ENCODE measurements around the gene EBPL. TPM values are rescaled to one million over a fixed set of nuclear protein-coding genes. Genes with fewer than 3 reads are reported as not detected.

EBPL gene
- total RNA-seq, 2 donors from 2014 or later, result 95.4 to 114 TPM

- no peak for TF ChIP-seq POLR2A (IDR thresholded peaks at IDR 0.05)
- no peak for TF ChIP-seq POLR2AphosphoS5 (IDR thresholded peaks at IDR 0.05)
- TF ChIP-seq CTCF (IDR thresholded peaks at IDR 0.05), result no peak
- no peaks in the 10 kb centered on the region for H3K36me3 ChIP-seq
- no peak for DNase-seq (ENCODE audit: low spot score)
- intact Hi-C loops (cut with DNase I), result no loop called here
- H3K4me3 ChIP-seq, result no peak overlapping the region
- no peaks in the 10 kb centered on the region for H3K9me3 ChIP-seq
- 95% methylated on average over 6 of the region's 6 CpGs for WGBS
- no peaks in the 10 kb centered on the region for H3K27me3 ChIP-seq (replicated peaks; ENCODE audit: insufficient read depth)
- H3K27ac ChIP-seq, result no peak overlapping the region
- no peaks in the 10 kb centered on the region for H3K4me1 ChIP-seq (replicated peaks)
Observed at GRCh38 chr13:49676581-49677298, 14.5 kb downstream of the EBPL start.

DNA sequence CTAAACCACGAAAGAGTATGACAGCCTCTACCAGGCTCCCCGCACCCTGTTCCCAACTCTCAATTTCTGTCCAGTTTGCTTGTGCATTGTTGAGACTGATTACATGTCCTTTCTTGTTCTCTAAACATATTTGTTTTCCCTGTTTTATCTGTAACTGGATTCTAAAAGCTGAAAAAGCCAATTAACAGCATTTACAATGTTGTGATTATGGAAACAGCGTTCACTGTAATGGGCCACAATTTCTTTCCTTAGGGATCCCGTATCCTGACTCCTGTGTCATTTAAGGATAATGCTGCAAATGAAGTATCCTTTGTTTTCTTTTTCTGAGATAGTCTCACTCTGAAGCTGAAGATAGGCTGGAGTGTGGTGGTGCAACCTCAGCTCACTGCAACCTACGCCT lies 20.5 kb downstream of the EBPL start:
- DNase-seq (ENCODE audit: low spot score), result no peak
- intact Hi-C loops (cut with DNase I), result loop anchor here (5.0 kb wide), 1 partner anchor 176 kb away; no protein-coding TSS in a partner anchor
- Histone ChIP-seq H3K27ac (no peak overlapping the region), H3K9me3 (no peaks in the 10 kb centered on the region), H3K27me3 (replicated peaks; ENCODE audit: insufficient read depth) (no peaks in the 10 kb centered on the region), H3K4me1 (replicated peaks) (no peaks in the 10 kb centered on the region), H3K36me3 (no peaks in the 10 kb centered on the region), H3K4me3 (no peak overlapping the region)
- no peak for TF ChIP-seq CTCF (IDR thresholded peaks at IDR 0.05)
- no peak for TF ChIP-seq POLR2AphosphoS5 (IDR thresholded peaks at IDR 0.05)
- no peak for TF ChIP-seq POLR2A (IDR thresholded peaks at IDR 0.05)
- WGBS, result 61% methylated on average over 5 of the region's 5 CpGs

DNA sequence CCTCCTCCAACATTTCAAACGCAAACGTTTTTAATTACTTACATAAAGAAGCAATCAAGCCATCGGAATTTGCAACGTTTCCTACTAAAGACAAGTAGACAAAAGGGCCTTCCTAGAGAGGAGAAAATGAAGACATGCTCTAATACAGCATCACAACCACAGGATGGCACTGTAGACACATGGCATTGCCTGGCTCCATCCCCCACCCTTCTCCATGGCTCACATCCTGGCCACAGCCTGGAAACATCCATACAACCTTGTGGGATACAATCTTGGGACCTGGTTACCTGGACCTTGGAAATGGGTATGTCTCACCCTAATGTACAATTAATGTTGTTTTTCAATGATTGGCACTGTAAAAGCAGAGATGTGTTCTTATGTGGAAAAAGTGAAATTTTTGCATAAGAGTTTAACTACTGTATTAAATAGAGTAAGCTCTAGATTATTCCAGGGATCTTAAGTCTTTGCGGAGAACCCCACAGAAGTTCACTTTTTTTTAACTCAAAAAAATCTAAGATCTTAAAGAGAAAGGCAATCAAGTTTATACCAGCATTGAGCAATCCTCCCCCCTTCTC lies 21.5 kb downstream of the EBPL start:
- H3K36me3 ChIP-seq, result no peaks in the 10 kb centered on the region
- no peaks in the 10 kb centered on the region for H3K9me3 ChIP-seq
- H3K27me3 ChIP-seq (replicated peaks; ENCODE audit: insufficient read depth), result no peaks in the 10 kb centered on the region
- WGBS, result 35% methylated on average over 5 of the region's 5 CpGs
- no peaks in the 10 kb centered on the region for H3K4me1 ChIP-seq (replicated peaks)
- DNase-seq (ENCODE audit: low spot score), result peak; percentile 65
- TF ChIP-seq POLR2AphosphoS5 (IDR thresholded peaks at IDR 0.05), result peak; percentile 56
- no peak for TF ChIP-seq POLR2A (IDR thresholded peaks at IDR 0.05)
- TF ChIP-seq CTCF (IDR thresholded peaks at IDR 0.05), result peak; percentile 15 to 68 (median 50)
- H3K27ac ChIP-seq, result no peak overlapping the region
- H3K4me3 ChIP-seq, result no peak overlapping the region
- intact Hi-C loops (cut with DNase I), result loop anchor here (5.0 kb wide), 1 partner anchor 177 kb away; no protein-coding TSS in a partner anchor

DNA sequence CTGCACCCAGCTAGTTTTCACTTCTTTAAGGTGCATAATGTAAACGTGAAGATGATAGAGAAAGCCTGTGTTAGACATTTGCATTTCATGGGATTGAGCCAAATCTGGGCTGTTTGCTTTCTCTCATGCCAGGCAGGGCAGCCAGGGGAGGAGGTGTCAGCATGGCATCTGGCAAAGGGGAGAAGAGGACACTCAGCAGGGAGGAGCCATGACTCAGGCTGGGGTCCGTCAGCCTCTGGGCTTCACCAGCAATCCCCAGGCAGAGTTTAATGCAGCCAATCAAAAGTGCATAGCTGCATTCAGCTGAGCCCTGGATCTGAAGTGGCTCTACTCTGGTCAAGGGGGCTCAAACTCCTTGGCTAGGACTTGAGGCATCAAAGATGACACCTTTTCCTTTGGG lies 23.5 kb downstream of the EBPL start:
- no peaks in the 10 kb centered on the region for H3K36me3 ChIP-seq
- H3K27ac ChIP-seq, result no peak overlapping the region
- 58% methylated on average over 2 of the region's 2 CpGs for WGBS
- no peaks in the 10 kb centered on the region for H3K9me3 ChIP-seq
- no peak for TF ChIP-seq POLR2A (IDR thresholded peaks at IDR 0.05)
- no peak for TF ChIP-seq POLR2AphosphoS5 (IDR thresholded peaks at IDR 0.05)
- TF ChIP-seq CTCF (IDR thresholded peaks at IDR 0.05), result no peak
- H3K27me3 ChIP-seq (replicated peaks; ENCODE audit: insufficient read depth), result no peaks in the 10 kb centered on the region
- no peak for DNase-seq (ENCODE audit: low spot score)
- intact Hi-C loops (cut with DNase I), result no loop called here
- H3K4me1 ChIP-seq (replicated peaks), result no peaks in the 10 kb centered on the region
- no peak overlapping the region for H3K4me3 ChIP-seq

- H3K27me3 ChIP-seq (replicated peaks; ENCODE audit: insufficient read depth), result no peaks in the 10 kb centered on the region
- no peak for TF ChIP-seq CTCF (IDR thresholded peaks at IDR 0.05)
- TF ChIP-seq POLR2AphosphoS5 (IDR thresholded peaks at IDR 0.05), result no peak
- no peak for TF ChIP-seq POLR2A (IDR thresholded peaks at IDR 0.05)
- H3K4me3 ChIP-seq, result no peak overlapping the region
- H3K36me3 ChIP-seq, result no peaks in the 10 kb centered on the region
- no peak overlapping the region for H3K27ac ChIP-seq
- H3K9me3 ChIP-seq, result no peaks in the 10 kb centered on the region
- H3K4me1 ChIP-seq (replicated peaks), result no peaks in the 10 kb centered on the region
- 74% methylated on average over 4 of the region's 4 CpGs for WGBS
- no peak for DNase-seq (ENCODE audit: low spot score)
- intact Hi-C loops (cut with DNase I), result no loop called here
Observed at GRCh38 chr13:49664606-49665005, 26.7 kb downstream of the EBPL start.
